Activated T-cell treated with anti-CD3 and anti-CD28 coated beads for 24 hours (primary cell): ENCODE measurements around the gene LRRC71.
A peak's percentile ranks its signal among the peaks of the same experiment; 100 is the strongest.
"Not testable (repeated sequence)": the region's sequence is repeated elsewhere in the genome, so short reads cannot be mapped to it uniquely, and the experiment has no call there.

Experiments used
- DNase-seq: peaks from one replicate; pipeline ENCODE4 v3.0.0-alpha.2; 2020; ENCODE audit warnings: low read depth

The LRRC71 gene

GRCh38 chr1:156905651-156906050 is 14.8 kb upstream of the LRRC71 start:
- DNase-seq = no peak

- no peak for DNase-seq
These were observed 14.1 kb upstream of the LRRC71 start for GRCh38 chr1:156906206-156906906.

DNA sequence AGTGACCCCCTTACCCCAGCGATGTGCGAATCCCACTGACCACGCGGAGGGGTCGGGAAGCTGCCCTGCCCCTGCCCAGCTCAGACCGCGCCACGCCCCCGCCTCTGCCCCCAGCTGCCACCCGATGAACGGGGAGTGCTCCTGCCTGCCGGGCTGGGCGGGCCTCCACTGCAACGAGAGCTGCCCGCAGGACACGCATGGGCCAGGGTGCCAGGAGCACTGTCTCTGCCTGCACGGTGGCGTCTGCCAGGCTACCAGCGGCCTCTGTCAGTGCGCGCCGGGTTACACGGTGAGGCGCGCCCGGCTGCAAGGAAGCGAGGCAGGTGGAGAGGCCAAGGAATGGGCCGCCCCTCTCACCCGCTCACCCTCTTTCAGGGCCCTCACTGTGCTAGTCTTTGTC is 11.9 kb upstream of the LRRC71 start:
- no peak for DNase-seq

DNA sequence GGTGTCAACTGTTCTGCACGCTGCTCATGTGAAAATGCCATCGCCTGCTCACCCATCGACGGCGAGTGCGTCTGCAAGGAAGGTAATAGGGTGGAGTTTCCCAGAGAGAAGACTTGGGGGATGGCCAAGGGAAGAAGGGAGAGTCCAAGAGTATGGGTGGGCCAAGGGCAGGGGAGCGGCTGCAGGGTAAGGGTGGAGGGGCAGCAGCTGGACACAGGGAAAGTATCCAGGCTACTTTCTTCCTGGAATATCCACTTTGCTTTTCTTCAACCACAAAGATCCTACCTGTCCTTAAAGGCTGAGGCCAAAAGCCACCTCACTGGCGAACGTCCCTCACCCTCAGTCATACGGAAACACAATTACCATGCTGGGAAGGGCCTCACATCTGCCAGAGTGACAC is 11.5 kb upstream of the LRRC71 start:
- DNase-seq = no peak

DNA sequence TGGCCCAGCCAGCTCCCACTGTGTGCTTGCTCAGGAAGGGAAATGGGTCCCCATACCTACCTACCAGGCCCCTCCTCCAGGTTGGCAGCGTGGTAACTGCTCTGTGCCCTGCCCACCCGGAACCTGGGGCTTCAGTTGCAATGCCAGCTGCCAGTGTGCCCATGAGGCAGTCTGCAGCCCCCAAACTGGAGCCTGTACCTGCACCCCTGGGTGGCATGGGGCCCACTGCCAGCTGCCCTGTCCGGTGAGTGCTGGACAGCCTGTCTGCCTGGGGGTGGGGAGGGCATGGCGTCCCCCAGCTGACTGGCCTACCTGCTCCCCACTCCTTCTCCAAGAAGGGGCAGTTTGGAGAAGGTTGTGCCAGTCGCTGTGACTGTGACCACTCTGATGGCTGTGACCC is 10.8 kb upstream of the LRRC71 start:
- DNase-seq = no peak

GRCh38 chr1:156910309-156910782 is 10.1 kb upstream of the LRRC71 start:
- peak; percentile 36 for DNase-seq

DNA sequence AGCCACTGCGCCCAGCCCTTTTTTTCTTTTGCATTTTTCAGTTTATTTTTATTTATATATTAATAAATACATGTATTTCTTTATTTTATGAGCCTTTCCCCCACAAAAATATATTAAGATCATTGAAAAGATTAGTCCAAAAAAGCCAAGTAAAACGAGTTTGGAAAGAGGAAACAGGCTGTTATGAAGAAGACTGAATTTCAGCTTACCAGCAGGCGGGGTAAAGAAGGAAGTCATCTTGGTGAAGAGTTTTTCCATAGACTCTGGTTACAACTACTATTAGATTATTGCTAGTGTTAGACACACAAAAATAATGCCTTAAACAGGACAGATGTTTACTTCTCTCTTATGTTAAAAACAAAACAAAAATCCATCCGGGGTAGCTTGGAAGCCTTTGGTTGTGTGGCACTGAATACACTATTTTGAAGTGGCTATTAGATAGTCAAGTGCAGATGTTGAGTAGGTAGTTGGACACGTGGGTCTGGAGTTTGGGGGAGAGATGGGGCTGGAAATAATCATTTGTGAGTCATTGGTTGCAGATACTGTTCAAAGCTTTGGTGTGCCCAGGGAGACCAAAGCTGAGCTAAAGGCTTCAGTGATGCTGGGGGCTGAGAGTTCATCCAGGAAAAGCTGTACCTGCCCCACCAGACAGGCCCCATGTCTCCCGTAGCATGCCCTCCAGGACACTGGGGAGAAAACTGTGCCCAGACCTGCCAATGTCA is 8.7 kb upstream of the LRRC71 start:
- no peak for DNase-seq

DNA sequence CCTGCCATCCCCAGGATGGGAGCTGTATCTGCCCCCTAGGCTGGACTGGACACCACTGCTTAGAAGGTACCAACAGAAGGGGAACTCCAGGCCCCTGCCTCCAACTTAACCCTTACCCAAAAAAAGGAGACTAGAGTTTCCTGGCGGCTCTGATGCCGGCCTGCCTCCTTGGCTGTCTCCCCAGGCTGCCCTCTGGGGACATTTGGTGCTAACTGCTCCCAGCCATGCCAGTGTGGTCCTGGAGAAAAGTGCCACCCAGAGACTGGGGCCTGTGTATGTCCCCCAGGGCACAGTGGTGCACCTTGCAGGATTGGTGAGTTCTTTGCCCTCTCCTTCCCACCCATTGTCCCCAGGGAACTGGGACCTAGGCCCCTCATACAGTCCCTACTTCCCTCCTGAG is 8.1 kb upstream of the LRRC71 start:
- no peak for DNase-seq

DNA sequence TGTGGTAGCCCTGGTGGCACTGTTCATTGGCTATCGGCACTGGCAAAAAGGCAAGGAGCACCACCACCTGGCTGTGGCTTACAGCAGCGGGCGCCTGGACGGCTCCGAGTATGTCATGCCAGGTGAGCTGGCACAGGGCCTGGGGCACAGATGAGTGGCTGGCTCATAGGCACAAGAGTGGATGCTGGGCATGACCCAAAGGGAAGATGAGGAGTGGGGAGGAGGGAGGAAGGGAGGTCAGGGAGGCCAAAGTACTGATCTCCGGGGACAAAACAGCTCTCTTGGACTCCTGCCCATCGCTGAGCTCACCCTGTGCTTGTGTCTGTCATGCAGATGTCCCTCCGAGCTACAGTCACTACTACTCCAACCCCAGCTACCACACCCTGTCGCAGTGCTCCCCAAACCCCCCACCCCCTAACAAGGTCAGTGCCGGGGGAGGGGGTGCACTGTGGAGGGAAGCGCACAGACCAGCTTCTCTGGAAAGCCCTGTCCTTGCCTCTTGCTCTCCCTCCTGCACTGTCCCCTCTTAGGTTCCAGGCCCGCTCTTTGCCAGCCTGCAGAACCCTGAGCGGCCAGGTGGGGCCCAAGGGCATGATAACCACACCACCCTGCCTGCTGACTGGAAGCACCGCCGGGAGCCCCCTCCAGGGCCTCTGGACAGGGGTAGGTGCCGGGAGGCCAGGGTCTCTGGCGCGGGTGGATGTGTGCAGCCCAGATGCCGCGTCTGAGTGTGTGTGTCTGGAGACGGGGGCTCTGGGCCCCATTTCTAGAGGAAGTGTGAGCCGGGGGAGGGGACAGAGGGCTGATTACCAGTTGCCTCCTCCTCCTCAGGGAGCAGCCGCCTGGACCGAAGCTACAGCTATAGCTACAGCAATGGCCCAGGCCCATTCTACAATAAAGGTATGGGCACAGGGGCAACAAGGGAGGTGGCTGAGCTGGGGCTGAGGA is 7.3 kb upstream of the LRRC71 start:
- no peak for DNase-seq

GRCh38 chr1:156913809-156914387 is 6.5 kb upstream of the LRRC71 start:
- no peak for DNase-seq

GRCh38 chr1:156914440-156914856 is 6.0 kb upstream of the LRRC71 start:
- DNase-seq = no peak

GRCh38 chr1:156921053-156921529 is 659 bp downstream of the LRRC71 start:
- no peak for DNase-seq

DNA sequence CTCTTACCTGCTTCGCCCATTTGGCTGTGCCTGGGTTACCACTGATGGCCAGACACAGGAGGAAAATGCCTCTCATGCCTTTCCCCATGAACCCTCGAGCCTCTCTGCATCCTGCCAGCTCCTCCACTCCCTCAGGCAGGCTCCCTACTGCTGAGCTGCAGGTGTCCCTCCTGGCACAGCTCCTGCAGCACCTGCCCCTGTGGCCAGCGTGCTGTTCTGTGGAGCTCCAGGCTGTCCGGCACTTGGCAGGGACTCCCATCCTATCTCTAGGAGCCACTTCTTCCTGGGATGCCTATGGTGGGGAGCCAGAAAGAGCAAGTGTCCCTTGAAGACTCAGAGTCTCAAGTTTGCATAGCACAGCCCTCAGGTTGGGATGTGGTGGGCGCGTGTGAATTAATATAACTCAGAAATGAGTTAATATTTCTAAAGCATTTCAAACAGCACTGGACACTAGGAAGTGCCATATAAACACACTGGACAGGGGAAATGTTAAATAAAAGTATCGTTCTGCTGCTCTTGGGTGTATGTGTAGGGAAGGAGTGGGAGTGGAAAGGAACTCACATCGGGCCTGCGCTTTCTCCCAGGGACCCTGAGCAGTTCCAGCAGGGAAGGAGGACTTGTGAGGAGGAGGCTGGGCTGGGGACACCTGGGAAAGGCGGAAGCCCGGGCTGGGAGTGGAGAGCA is 2.7 kb downstream of the LRRC71 start:
- no peak for DNase-seq

DNA sequence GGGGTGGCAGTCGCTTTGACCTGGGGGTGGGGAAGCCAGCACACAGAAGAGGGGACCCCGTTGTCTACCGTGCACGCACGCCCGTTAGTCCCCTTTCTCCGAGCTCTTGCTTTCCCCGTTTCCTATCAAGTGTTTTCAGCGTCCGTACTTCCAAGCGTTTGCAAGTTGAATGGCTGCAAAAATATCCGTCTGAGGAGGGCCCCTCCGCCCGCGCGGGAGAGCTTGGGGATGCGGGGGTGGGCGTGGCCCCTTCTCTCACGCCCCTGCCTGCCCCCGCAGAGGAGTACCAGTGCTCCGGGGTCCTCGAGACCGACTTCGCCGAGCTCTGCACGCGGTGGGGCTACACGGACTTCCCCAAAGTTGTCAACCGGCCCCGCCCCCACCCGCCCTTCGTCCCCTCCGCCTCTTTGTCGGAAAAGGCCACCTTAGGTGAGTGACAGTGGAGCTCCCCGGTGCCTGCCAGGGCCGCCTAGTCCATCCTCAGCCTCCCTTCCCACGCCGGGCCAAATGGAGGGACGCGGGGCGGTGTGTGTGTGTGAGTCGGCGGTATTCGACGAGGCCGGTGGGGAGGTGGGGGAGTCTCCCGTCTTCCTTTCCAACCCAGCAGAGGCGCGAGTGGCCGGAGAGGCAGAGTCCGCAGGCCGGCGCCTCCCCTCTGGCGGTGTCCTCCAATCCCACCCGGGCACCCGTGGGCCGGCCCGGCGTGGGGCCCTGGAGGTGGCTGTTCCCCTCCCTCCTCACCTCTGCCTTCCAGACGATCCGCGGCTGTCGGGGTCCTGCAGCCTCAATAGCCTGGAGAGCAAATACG is 3.4 kb downstream of the LRRC71 start:
- DNase-seq = no peak

GRCh38 chr1:156924478-156925153 is 4.2 kb downstream of the LRRC71 start:
- DNase-seq = no peak

DNA sequence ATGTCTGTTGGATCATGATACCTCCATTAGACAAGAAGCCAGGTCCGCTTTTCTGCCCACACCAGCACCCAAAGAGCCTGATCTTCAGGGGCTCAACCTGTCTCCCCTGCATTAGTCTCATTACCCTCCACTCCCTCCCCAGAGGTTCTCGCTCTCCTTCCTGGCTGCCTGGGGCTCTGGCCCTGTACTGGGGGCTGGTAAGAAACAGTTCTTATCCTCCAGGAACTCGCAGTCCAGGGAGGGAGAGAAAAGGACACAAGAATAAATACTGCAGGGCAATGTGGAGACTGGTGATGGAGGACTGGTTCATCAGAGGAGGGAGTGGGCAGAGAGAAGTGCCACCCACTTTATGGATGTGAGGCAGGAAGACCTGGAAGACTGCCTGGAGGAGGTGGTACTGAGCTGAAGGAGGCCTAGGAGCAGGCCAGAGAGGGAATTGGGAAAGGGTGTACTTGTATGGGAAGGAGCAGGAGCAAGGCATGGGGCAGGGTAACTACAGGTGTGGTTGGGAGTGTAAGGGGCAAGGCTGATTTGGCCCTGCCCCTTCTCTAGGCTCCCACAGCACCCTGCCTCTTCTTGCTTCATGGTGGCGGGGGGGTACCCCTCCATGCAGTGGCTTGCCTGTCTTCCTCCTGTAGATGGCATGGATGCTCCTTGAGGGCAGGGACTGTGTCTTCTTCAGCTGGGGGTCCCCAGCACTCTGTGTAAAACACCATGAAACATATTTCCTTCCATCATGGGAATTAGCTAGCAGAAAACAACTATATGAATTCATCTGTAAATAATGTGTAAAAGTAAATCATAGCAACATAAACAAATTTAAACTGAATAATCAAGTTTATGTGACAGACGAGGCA is 5.0 kb downstream of the LRRC71 start:
- DNase-seq = no peak

DNA sequence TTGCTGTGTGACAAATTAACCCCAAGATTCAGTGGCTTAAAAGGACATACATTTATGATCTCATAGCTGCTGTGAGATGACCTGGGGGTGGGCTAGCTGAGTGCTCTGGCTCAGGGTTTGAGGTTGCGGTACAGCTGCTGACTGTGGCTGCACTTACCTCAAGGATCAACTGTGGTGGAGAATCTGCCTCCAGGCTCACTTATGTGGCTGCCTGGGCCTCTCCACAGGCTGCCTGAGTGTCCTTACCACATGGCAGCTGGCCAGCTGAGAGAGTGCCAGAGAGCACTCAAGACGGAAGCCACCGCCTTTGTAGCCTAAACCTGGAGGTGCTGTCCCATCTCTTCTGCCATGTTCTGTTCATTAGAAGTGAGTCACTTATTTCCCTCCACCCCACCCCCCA is 5.7 kb downstream of the LRRC71 start:
- DNase-seq = peak; percentile 13

GRCh38 chr1:156926695-156927094 is 6.3 kb downstream of the LRRC71 start:
- DNase-seq = not testable (repeated sequence)
